Lower leg skin (tissue), 3 donors: Measurements from ENCODE around the gene CCDC74B.
"Not testable (repeated sequence)": the region's sequence is repeated elsewhere in the genome, so short reads cannot be mapped to it uniquely, and the experiment has no call there.

Source experiments
- POLR2A ChIP-seq, 2 donors: fragments of 450-650 bp; IDR thresholded peaks; one replicate each; pipeline ENCODE4 v1.6.1; 2016 to 2017; ENCODE audit warnings: antibody characterized with exemption in 2 of 2, mild to moderate bottlenecking in 1 of 2, moderate library complexity in 1 of 2
- TF ChIP-seq, protein P1 (sequence below), 3 donors: fragments of 450-650 bp; IDR thresholded peaks; one replicate each; pipeline ENCODE4 v1.5.1; 2016; ENCODE audit warnings: antibody characterized with exemption in 3 of 3, mild to moderate bottlenecking in 3 of 3, moderate library complexity in 2 of 3

- not testable (repeated sequence) for TF ChIP-seq POLR2A (IDR thresholded peaks at IDR 0.05)
- TF ChIP-seq, protein P1, sequence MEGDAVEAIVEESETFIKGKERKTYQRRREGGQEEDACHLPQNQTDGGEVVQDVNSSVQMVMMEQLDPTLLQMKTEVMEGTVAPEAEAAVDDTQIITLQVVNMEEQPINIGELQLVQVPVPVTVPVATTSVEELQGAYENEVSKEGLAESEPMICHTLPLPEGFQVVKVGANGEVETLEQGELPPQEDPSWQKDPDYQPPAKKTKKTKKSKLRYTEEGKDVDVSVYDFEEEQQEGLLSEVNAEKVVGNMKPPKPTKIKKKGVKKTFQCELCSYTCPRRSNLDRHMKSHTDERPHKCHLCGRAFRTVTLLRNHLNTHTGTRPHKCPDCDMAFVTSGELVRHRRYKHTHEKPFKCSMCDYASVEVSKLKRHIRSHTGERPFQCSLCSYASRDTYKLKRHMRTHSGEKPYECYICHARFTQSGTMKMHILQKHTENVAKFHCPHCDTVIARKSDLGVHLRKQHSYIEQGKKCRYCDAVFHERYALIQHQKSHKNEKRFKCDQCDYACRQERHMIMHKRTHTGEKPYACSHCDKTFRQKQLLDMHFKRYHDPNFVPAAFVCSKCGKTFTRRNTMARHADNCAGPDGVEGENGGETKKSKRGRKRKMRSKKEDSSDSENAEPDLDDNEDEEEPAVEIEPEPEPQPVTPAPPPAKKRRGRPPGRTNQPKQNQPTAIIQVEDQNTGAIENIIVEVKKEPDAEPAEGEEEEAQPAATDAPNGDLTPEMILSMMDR (IDR thresholded peaks at IDR 0.05): not testable (repeated sequence)
These were observed 2.3 kb downstream of the CCDC74B start for GRCh38 chr2:130142396-130143265.
